C1 segment of cervical spinal cord (tissue), 14 donors: ENCODE data around the gene OVCH1.

ENCODE experiments used
- DNase-seq, 14 donors: peaks; one replicate each; lab custom pipeline; 2025; lab: John Stamatoyannopoulos, UW

OVCH1 gene

GRCh38 chr12:29497588-29497987, at the start of gene OVCH1:
Gene OVCH1 (minus strand): TSS chr12:29497686. CDS start chr12:29497686, 0 bp downstream.
- peak in 1 of 14 donors; percentile 0 for DNase-seq

DNA sequence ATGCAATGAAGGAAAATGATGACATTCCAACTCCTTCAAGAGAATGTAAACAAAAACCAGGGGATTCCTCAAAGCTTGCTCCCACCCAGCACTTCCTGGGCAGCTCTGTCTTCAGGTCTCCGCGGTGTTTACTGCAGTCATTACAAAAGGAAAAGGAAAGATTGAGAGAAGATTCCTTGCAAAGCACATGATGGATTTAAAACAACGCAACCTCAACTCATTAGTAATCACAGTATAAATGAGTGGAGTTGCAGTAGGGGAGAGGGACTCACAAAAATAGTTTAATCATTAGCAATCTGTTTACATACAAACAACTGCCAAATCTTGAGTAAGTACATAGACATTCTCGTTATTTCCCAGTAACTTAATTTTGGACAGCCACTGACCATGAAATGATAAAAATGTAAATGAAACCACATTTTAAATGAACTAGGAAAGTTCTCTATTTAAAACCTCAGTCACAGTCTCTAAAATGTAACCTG, 49.7 kb upstream of the OVCH1 start:
- no peak for DNase-seq

DNA sequence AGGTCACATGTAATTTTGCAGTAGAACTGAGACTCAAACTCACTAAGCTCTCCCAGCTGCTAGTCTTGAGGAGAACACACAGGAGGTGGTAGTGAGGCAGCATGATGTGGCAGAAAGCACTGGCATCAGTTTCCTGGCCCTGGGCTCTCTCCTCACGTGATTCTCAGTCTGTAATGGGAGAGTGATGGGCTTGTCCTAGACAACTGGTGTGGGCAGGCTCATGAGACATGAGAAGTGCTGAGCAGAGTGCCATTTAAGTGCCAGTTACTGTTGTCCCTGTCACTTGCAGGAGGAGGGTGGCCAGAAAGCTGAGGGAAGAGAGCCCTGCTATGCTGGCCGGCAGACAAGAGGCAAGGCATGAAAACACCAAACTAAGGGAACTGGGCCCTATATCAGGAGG, 48.5 kb upstream of the OVCH1 start:
- peak in 2 of 14 donors; percentile 2 to 4 for DNase-seq

DNA sequence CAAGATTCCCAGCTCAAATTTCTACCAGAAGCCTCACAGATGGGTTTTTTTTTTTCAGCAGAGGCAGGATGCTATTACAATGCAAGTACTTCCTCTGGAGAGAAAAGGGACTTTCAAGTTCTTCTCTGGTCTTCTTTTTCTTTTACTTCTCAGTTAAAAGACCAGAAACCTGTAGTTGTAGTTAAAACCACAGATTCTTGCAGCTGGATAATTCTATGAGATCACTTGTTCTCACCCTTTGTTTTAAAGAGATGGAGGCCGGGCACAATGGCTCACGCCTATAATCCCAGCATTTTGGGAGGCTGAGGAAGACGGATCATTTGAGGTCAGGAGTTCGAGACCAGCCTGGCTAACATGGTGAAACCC, 47.6 kb upstream of the OVCH1 start:
- no peak for DNase-seq

DNA sequence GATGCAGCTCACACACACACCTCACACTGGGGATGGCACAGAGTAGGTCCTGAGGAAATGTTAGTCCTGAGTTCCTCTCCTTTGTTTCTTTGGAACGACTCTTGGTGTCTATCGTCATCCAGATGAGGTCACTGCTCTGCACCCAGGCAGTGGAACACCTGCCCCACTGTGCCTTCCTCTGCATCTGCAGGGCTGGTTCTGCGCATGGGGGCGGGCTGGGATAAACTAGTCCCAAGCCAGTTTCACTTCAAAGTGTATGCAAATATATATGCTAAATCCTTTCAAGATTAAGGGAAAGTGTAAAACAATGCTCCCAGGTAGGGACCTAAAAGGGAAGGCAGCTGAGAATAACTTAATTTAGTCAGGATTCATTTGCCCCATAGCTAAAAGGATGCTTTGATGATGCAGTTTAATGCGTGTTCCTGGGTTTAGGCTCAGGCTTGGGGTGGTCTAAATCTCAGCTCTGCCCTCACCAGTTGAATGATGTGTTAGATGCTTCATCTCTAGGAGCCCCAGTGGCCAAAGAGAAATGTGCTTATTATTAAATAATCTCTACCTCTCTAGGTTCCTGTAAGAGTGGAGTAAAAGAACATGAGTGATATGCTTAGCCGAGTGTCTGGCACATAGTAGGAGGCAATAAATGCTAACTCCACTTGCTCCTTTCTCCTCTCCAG, 47.1 kb upstream of the OVCH1 start:
- DNase-seq = no peak

DNA sequence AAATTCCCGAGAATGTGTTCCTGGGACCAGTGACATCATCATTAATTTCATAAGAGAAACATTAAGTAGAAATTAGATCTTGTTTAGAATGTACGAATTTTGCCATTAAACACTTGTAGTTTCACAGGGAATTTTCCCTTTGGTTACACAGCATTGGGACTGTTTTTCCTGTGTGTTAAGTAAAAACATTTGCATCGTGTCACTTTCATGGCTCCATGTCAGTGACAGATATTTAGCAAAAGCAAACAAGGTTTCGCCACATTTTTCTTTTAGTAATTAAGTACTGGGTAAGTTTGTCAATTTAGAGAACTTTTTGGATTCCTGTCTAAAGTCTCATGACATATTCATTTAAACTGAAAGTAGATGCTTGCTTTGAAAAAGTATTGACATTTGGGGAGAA, 45.5 kb upstream of the OVCH1 start:
- no peak for DNase-seq

GRCh38 chr12:29537298-29537697, 39.8 kb upstream of the OVCH1 start:
- no peak for DNase-seq

GRCh38 chr12:29534935-29535334, 37.4 kb upstream of the OVCH1 start:
- no peak for DNase-seq

- DNase-seq = no peak
Observed at GRCh38 chr12:29533815-29534489, 36.5 kb upstream of the OVCH1 start.

- DNase-seq = no peak
Observed at GRCh38 chr12:29531471-29531870, 34.0 kb upstream of the OVCH1 start.

DNA sequence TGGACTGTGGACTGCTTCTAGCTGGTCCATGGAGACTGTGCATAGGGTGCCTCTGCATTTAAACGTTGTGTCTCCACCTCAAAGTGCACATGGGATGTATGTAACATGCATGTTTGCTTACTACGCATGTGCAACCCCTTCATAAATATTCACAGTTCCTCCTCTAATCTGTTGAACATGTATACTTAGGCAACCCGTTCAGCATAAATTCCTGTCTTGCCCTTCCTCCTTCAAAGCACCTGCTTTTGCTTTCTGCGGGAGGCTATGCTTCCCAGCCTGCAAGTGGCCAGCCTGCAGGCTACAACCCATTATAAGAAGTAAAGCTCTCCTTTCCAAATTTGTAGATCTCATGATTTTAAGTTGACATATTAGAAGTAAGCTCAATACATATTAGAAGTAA, 33.0 kb upstream of the OVCH1 start:
- DNase-seq = no peak

- no peak for DNase-seq
Observed at GRCh38 chr12:29528161-29528560, 30.7 kb upstream of the OVCH1 start.

- no peak for DNase-seq
Observed at GRCh38 chr12:29521951-29522350, 24.5 kb upstream of the OVCH1 start.

DNA sequence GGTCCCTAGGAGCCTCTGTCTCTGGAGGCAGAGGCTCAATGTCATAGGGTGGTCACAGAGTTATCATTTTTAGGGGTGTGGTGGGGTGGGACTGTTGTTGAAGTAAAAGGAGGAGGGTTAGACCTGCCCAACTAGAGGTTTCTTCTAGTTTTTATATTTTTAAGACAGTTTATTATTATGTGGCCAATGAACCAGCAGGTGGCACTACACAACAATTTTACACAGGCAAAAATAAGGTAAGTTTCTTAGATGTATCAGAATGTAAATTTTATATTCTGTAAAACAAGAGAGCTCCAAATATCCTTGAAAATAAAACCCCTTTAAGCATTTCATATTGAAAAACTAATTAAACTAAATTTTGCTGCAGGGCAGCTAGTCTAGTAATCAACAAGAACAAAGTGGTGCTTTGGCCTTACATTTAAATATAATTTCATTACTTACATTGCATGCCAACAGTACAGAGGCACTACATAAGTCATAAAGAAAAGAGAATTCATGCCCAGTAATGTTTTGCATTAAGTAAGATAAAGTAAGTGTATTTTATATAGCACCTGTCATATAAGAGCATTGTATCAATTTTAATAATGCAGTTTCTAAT, 22.2 kb upstream of the OVCH1 start:
- no peak for DNase-seq

DNA sequence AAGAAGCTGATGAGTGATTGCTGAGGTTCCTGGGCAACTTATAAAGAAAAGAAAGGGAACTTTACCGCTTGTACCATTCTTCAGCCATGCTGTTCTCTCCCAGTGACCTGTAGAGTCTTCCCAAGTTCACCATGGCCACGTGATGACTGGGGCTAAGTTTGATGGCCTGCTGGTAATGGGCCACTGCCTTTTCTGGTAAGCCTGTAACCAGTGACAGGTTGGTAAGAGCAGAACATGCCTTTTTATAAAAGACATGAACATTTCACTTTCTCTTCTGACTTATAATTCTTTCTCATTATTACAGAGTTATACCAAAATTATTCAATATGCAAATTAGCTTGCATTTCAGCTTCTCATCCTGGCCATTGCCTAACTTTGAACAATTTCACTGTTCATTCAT, 20.9 kb upstream of the OVCH1 start:
- DNase-seq = no peak

GRCh38 chr12:29517264-29517663, 19.8 kb upstream of the OVCH1 start:
- peak in 1 of 14 donors; percentile 0 for DNase-seq

GRCh38 chr12:29516431-29516875, 19.0 kb upstream of the OVCH1 start:
- no peak for DNase-seq

GRCh38 chr12:29510591-29511185, 13.2 kb upstream of the OVCH1 start:
- DNase-seq = no peak

- no peak for DNase-seq
Observed at GRCh38 chr12:29509503-29509902, 12.0 kb upstream of the OVCH1 start.

- DNase-seq = no peak
Observed at GRCh38 chr12:29508949-29509348, 11.5 kb upstream of the OVCH1 start.

GRCh38 chr12:29505122-29505521, 7.6 kb upstream of the OVCH1 start:
- no peak for DNase-seq

- no peak for DNase-seq
Observed at GRCh38 chr12:29503283-29503682, 5.8 kb upstream of the OVCH1 start.
